DMS153 treated with DMSO at 0.1 percent for 48 hours (cell line): ENCODE results near the gene EVA1B.

ENCODE experiments used
- DNase-seq: peaks from one replicate; lab custom pipeline; 2025; ENCODE audit not compliant: unreplicated experiment; lab: John Stamatoyannopoulos, UW

The EVA1B gene

GRCh38 chr1:36323636-36324352 is at the start of gene EVA1B:
Gene EVA1B, minus strand, starts transcription at chr1:36323645. Its CDS starts 608 bp downstream, at chr1:36323037.
- peak; percentile 16 for DNase-seq

GRCh38 chr1:36372617-36373016 is 49.2 kb upstream of the EVA1B start:
- no peak for DNase-seq

GRCh38 chr1:36369061-36369861 is 45.8 kb upstream of the EVA1B start:
- peak; percentile 93 for DNase-seq

GRCh38 chr1:36367798-36368197 is 44.4 kb upstream of the EVA1B start:
- DNase-seq, result no peak

GRCh38 chr1:36367066-36367465 is 43.6 kb upstream of the EVA1B start:
- no peak for DNase-seq

- no peak for DNase-seq
Measured at GRCh38 chr1:36366091-36366661, 42.7 kb upstream of the EVA1B start.

GRCh38 chr1:36365381-36365780 is 41.9 kb upstream of the EVA1B start:
- DNase-seq, result no peak

GRCh38 chr1:36359911-36360550 is 36.6 kb upstream of the EVA1B start:
- DNase-seq, result no peak

- DNase-seq, result no peak
Measured at GRCh38 chr1:36359383-36359782, 35.9 kb upstream of the EVA1B start.

GRCh38 chr1:36358514-36359084 is 35.2 kb upstream of the EVA1B start:
- no peak for DNase-seq

- DNase-seq, result no peak
Measured at GRCh38 chr1:36355811-36356210, 32.4 kb upstream of the EVA1B start.

- no peak for DNase-seq
Measured at GRCh38 chr1:36354486-36354885, 31.0 kb upstream of the EVA1B start.

- DNase-seq, result no peak
Measured at GRCh38 chr1:36352910-36353878, 29.7 kb upstream of the EVA1B start.

- no peak for DNase-seq
Measured at GRCh38 chr1:36352125-36352909, 28.9 kb upstream of the EVA1B start.

GRCh38 chr1:36351227-36351977 is 28.0 kb upstream of the EVA1B start:
- DNase-seq, result no peak

- no peak for DNase-seq
Measured at GRCh38 chr1:36350659-36351226, 27.3 kb upstream of the EVA1B start.

- no peak for DNase-seq
Measured at GRCh38 chr1:36349839-36350238, 26.4 kb upstream of the EVA1B start.

- no peak for DNase-seq
Measured at GRCh38 chr1:36349241-36349671, 25.8 kb upstream of the EVA1B start.
